Hindlimb muscle (tissue), 1 donor: ENCODE data around the gene GRIN2A. TPM values are rescaled to one million over a fixed set of nuclear protein-coding genes. Genes with fewer than 3 reads are reported as not detected.

Experiments
- DNase-seq: peaks from one replicate; pipeline ENCODE4 v3.0.0-alpha.2; 2013
- polyA plus RNA-seq: library from polyadenylated mRNA; unstranded; fragments of 120-200 nt; gene quantifications from one replicate; pipeline ENCODE4 v1.2.1, GENCODE V29; 2013; ENCODE audit not compliant: insufficient read length

The GRIN2A gene
- polyA plus RNA-seq, 1 donor: 0.25 TPM

DNA sequence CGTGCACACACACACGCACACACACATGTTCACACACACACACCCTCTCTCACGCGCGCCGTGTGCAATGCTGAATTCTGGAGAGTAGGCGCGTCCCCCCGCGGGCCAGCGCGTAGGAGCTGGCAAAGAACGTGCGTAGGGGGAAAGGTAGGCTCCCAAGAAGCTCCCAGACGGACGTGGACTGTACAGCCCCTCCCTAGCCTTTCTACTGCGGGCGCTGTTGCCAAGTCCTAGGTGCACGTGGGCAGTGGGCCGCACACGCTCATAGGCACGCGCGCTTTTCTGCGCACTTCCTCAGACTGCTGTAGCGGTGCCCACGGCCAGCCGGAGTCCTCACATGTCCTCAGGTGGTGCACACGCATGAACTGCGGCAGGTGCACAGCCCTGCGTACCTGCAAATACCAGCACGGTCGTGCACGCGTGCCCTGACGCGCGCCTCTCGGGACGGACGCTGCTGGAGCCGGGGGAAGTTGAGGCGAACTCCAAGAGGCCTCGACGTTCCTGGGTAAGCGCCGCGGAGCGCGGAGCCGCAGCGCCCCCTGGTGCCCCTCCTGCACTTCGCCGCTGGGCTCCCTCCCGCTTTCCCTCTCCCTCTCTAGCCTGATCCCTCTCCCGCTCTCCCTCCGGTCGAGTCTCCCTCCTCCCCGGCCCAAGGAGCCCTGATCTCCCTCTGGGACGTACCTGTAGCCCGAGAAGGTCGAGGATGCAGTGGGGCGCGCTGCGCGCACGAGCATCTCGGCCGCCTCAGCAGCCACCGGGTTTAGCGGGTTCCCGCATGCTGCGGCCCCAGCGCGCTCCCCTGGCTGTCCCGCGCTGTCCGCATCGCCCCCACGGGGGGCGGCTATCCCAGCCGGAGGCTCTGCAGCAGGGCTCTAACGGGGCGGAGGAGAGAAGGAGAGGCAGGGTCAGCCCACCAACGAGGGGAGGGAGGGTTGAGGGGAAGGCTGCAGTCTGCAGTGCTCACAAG is 749 bp downstream of the GRIN2A start:
- peak; percentile 71 for DNase-seq

GRCh38 chr16:10180771-10181163 is 1.5 kb downstream of the GRIN2A start:
- no peak for DNase-seq

GRCh38 chr16:10180042-10180770 is 2.0 kb downstream of the GRIN2A start:
- no peak for DNase-seq

- no peak for DNase-seq
These were observed 3.7 kb downstream of the GRIN2A start for GRCh38 chr16:10178526-10178925.

DNA sequence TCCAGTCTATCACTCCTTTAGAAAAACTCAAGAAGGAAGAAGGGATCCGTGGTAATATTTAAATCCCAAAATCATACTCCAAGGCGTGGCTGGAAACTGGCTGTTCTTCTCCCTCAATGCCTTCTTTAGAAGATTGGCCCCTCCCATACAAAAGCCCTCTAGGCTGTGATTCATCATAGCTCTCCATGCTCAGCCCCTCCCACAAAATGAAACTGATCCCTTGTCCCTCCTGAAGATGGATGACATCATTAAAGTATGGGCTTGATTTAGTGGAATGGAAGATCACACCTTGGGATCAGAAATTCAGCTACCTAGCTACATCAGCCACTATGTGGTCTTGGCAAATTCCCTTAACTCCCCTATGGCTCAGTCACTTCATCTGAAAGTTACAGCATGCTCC is 4.1 kb downstream of the GRIN2A start:
- DNase-seq: no peak

- no peak for DNase-seq
These were observed 9.2 kb downstream of the GRIN2A start for GRCh38 chr16:10172848-10173655.

- DNase-seq: no peak
These were observed 11.0 kb downstream of the GRIN2A start for GRCh38 chr16:10171221-10171620.

- DNase-seq: no peak
These were observed 12.3 kb downstream of the GRIN2A start for GRCh38 chr16:10169904-10170410.

- DNase-seq: no peak
These were observed 13.2 kb downstream of the GRIN2A start for GRCh38 chr16:10169031-10169430.

GRCh38 chr16:10168258-10168657 is 14.0 kb downstream of the GRIN2A start:
- no peak for DNase-seq

DNA sequence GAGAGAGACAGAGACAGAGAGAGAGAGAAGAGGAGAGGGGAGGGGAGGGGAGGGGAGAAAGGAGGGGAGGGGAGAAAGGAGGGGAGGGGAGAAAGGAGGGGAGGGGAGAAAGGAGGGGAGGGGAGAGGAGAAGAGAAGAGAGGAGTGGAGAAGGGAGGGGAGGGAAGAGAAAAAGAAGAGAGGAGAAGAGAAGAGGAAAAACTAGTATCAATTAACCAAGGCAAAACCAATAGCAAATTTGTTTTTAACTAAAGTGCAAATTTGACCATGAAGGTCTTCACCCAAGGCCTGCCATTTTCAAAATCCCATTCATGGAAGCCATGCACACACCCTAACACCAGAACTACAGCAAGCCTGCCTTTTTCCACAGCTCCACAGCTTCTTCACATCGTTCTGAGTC is 16.6 kb downstream of the GRIN2A start:
- DNase-seq: no peak

DNA sequence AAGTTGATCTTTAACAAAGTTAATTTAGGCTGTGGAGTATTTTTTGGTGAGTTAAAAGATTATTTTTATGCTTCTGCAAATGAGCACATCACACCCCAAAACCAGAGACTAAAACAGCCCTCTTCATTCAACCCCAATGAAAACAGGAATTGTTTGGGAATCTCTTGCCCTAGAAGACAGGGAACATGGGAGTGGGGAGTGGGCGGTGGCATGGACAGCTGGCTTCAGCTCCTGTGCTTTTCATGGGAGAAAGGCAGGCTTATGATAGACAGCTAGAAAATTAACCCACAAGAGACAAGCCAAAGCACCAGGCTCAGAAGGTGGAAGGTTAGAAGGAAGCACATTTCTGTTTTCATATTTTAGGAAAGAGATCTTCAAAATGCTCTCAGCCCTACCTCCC is 19.2 kb downstream of the GRIN2A start:
- no peak for DNase-seq

- DNase-seq: no peak
These were observed 26.1 kb downstream of the GRIN2A start for GRCh38 chr16:10156099-10156498.

DNA sequence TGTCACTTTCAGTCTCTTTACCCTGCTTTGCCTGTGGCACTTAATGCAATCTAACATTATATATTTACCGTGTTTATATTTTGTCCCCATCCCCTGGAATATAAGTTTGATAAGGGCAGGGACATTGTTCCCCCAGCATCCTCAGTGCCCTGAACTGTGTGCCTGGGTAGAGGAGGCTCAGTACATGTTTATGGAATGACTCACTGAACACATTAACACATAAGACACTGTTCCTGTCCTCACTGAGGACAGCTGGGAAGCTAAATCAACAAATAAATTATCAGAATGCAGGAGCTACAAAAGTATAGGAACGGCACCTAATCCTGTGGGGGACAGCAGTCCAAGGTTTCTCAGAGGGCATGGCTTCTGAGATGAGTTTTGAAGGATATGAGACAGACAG is 27.8 kb downstream of the GRIN2A start:
- DNase-seq: no peak

GRCh38 chr16:10153985-10154384 is 28.2 kb downstream of the GRIN2A start:
- DNase-seq: no peak

- no peak for DNase-seq
These were observed 30.5 kb downstream of the GRIN2A start for GRCh38 chr16:10151718-10152117.

DNA sequence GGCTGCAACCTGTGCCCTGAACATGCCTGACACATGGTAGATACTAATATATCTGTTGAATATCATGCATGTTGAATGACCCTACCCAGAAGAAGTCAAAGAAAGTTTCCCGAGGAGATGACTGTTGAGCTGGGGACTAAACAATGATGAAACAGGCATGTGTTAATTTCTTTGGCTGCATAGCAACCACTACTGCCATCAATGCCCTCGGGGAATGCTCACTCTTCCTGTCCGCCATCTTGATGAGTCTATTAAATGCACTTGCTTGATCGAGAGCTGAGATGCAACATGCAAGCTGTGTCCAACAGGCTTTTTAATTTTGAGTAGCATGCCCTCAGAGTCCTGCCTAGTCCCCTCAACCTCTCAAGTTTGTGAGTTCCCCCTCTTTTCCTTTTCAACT is 31.3 kb downstream of the GRIN2A start:
- DNase-seq: no peak

DNA sequence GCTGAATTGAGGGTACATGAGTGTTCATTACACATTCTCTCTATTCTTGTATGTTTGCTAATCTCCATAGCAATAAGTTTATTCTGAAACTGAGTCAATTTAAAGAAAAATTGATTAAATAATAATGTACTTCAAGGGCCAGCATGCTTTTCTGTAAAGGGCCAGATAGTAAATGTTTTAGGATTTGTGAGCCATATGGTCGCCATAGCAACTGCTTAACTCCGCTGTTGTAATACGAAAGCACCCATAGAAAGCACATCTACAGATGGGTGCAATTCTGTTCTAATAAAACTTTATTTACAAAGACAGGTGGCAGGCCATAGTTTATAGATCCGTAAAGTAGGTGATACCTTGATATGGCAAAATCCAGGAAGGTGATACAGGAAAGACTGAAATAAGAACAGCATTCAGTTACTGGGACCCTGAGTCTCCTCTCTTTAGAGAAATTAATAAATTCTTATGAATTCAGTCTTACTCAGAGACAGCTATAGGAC is 36.6 kb downstream of the GRIN2A start:
- DNase-seq: no peak

GRCh38 chr16:10141671-10142070 is 40.6 kb downstream of the GRIN2A start:
- no peak for DNase-seq

DNA sequence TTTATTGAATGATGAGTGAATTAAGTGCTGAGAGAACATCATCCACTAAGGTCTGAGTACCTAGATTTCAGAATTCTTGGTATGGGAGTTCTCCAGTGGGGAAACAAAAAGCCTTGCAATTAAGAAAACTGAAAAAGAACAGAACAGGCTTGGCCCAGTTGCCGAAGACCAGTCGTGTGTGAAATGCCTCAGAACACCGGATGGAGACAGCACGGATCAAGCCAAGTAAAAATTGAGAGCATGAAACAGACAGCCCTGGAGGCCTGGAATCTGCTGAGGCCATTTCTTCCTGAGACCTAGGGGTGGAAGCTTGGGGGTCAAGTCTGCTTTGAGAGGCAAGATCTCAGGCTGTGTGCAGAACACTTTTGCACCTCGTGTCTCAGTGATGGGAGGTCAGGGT is 43.3 kb downstream of the GRIN2A start:
- no peak for DNase-seq

DNA sequence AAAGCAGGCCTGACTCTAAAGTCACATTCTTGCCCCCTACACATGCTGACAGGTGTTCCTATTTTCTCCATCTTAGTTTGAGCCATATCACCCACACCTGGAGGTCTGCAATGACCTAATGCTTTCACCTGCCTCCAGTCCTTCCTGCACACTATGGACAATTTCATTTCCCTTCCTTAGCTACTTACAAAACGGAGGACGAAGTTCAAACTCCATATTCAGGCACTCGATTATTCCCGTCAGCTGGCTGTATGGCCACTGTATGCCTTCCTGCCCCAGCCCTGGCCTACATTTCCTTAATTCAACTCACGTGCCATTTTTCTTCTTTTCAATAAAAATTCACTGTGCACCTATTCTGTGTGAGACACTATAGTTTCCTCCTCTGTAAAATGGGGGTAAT is 44.9 kb downstream of the GRIN2A start:
- no peak for DNase-seq

DNA sequence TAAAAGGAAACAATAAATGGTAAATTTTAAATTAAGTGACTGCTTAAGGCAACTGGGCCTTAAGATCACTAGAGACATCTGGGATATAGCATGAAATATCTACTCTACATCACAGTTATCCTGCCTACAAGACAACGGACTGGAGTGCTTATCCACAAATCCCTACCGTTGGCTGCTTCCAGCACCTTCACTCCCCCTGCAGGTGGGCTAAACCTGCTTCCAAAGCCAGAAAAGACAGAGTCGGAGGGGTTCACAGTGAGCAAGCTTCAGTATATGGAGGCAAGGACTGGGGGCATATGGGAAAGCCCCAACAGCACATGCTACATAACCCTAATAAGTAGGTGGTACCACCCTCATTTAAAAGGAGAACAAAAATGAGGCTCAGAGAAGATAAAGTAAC is 45.3 kb downstream of the GRIN2A start:
- no peak for DNase-seq

DNA sequence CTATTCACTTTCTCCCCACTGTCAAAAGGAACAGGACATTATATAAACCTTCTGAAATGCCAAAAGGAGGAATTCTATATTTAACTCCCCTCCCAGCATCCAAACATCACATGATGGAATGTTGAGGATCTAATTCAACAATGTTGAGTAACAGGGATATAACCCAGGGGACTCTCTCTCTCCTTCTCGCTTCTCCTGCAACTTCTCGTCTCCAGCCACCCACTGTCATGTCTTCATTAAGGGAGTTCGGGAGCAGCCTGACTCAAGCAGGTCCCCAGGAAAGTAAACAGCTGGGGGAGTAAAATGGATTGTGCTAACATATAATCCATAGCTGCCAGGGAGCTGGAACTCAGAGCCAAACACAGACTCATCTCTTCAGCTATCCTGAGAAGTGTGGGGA is 51.7 kb downstream of the GRIN2A start:
- no peak for DNase-seq
